ENCODE measurements around the gene TECPR2.

GRCh38 chr14:102530828-102531478 is 168.2 kb downstream of the TECPR2 start:
- TF ChIP-seq, protein P1, sequence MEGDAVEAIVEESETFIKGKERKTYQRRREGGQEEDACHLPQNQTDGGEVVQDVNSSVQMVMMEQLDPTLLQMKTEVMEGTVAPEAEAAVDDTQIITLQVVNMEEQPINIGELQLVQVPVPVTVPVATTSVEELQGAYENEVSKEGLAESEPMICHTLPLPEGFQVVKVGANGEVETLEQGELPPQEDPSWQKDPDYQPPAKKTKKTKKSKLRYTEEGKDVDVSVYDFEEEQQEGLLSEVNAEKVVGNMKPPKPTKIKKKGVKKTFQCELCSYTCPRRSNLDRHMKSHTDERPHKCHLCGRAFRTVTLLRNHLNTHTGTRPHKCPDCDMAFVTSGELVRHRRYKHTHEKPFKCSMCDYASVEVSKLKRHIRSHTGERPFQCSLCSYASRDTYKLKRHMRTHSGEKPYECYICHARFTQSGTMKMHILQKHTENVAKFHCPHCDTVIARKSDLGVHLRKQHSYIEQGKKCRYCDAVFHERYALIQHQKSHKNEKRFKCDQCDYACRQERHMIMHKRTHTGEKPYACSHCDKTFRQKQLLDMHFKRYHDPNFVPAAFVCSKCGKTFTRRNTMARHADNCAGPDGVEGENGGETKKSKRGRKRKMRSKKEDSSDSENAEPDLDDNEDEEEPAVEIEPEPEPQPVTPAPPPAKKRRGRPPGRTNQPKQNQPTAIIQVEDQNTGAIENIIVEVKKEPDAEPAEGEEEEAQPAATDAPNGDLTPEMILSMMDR (IDR thresholded peaks at IDR 0.05 in 8 of 11, conservative IDR thresholded peaks at IDR 0.05 in 3 of 11) = no peak
- no peak for TF ChIP-seq POLR2A (IDR thresholded peaks at IDR 0.05)

Measured in spleen (tissue), 7 donors.